WTC11 (cell line): Measurements from ENCODE around the gene RNF145.

ENCODE experiments used
- NR3C1 ChIP-seq: sonication (generic); formaldehyde crosslinking; conservative IDR thresholded peaks from 2 replicates; pipeline ENCODE4 v1.8.1; 2023; ENCODE audit warnings: low read depth, mild to moderate bottlenecking, missing genetic modification reagents
- SMAD3 ChIP-seq: sonication (generic); formaldehyde crosslinking; IDR thresholded peaks from 2 replicates; pipeline ENCODE4 v1.8.0; 2022; ENCODE audit warnings: missing genetic modification reagents, mild to moderate bottlenecking, borderline replicate concordance
- TCF7 ChIP-seq: sonication (generic); formaldehyde crosslinking; IDR thresholded peaks from 2 replicates; pipeline ENCODE4 v1.8.0; 2022; ENCODE audit warnings: mild to moderate bottlenecking, low read depth, missing genetic modification reagents, moderate library complexity
- TF ChIP-seq, protein P1 (sequence below): fragments of 200-600 bp; IDR thresholded peaks from 2 replicates; pipeline ENCODE4 v1.8.0; 2022; ENCODE audit warnings: antibody characterized with exemption
- TF ChIP-seq, protein P2 (sequence below): sonication (generic); formaldehyde crosslinking; IDR thresholded peaks from 2 replicates; pipeline ENCODE4 v1.8.0; 2022; ENCODE audit warnings: mild to moderate bottlenecking, missing genetic modification reagents
- TF ChIP-seq, protein P3 (sequence below): sonication (generic); formaldehyde crosslinking; IDR thresholded peaks from 2 replicates; pipeline ENCODE4 v1.8.1; 2023; ENCODE audit warnings: mild to moderate bottlenecking, moderate library complexity, missing genetic modification reagents
- TF ChIP-seq, protein P4 (sequence below): sonication (generic); formaldehyde crosslinking; IDR thresholded peaks from 2 replicates; pipeline ENCODE4 v1.8.0; 2022; ENCODE audit warnings: mild to moderate bottlenecking, missing genetic modification reagents

DNA sequence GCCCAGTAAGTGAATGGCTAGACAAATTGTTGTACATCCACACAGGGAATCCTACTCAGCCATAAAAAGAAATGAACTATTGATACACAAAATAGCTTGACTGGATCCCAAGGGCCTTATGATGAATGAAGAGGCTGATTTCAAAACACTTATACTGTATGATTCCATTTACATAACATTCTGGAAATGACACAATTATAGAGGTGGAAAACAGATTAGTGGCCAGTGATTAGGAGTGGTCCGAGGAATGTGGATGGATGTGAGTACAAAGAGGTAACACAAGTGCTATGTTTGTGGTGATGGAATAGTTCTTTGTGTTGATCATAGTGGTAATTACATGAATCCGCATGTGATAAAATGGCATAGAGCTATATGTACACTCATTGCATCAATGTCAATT is 49.0 kb upstream of the RNF145 start:
- TF ChIP-seq, protein P1, sequence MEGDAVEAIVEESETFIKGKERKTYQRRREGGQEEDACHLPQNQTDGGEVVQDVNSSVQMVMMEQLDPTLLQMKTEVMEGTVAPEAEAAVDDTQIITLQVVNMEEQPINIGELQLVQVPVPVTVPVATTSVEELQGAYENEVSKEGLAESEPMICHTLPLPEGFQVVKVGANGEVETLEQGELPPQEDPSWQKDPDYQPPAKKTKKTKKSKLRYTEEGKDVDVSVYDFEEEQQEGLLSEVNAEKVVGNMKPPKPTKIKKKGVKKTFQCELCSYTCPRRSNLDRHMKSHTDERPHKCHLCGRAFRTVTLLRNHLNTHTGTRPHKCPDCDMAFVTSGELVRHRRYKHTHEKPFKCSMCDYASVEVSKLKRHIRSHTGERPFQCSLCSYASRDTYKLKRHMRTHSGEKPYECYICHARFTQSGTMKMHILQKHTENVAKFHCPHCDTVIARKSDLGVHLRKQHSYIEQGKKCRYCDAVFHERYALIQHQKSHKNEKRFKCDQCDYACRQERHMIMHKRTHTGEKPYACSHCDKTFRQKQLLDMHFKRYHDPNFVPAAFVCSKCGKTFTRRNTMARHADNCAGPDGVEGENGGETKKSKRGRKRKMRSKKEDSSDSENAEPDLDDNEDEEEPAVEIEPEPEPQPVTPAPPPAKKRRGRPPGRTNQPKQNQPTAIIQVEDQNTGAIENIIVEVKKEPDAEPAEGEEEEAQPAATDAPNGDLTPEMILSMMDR, result no peak
- no peak for TF ChIP-seq SMAD3 (CRISPR knock-in tag)
- no peak for TF ChIP-seq NR3C1
- TF ChIP-seq, protein P2, sequence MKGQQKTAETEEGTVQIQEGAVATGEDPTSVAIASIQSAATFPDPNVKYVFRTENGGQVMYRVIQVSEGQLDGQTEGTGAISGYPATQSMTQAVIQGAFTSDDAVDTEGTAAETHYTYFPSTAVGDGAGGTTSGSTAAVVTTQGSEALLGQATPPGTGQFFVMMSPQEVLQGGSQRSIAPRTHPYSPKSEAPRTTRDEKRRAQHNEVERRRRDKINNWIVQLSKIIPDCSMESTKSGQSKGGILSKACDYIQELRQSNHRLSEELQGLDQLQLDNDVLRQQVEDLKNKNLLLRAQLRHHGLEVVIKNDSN (CRISPR knock-in tag), result no peak
- TF ChIP-seq, protein P3, sequence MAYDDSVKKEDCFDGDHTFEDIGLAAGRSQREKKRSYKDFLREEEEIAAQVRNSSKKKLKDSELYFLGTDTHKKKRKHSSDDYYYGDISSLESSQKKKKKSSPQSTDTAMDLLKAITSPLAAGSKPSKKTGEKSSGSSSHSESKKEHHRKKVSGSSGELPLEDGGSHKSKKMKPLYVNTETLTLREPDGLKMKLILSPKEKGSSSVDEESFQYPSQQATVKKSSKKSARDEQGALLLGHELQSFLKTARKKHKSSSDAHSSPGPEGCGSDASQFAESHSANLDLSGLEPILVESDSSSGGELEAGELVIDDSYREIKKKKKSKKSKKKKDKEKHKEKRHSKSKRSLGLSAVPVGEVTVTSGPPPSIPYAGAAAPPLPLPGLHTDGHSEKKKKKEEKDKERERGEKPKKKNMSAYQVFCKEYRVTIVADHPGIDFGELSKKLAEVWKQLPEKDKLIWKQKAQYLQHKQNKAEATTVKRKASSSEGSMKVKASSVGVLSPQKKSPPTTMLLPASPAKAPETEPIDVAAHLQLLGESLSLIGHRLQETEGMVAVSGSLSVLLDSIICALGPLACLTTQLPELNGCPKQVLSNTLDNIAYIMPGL (CRISPR knock-in tag), result no peak
- TF ChIP-seq, protein P4, sequence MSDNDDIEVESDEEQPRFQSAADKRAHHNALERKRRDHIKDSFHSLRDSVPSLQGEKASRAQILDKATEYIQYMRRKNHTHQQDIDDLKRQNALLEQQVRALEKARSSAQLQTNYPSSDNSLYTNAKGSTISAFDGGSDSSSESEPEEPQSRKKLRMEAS (CRISPR knock-in tag), result no peak
- no peak for TF ChIP-seq TCF7
